GM10266 (cell line): ENCODE measurements around the gene ZSCAN12.
"Not testable (repeated sequence)": the region's sequence is repeated elsewhere in the genome, so short reads cannot be mapped to it uniquely, and the experiment has no call there.

Experiments used
- DNase-seq: peaks from one replicate; pipeline ENCODE4 v3.0.0; 2012; ENCODE audit errors: extremely low spot score
- CTCF ChIP-seq: IDR thresholded peaks from 2 replicates; pipeline ENCODE4 v1.5.1; 2012; ENCODE audit warnings: mild to moderate bottlenecking, low read depth; ENCODE audit not compliant: control insufficient read depth, insufficient read depth; ENCODE audit errors: missing control alignments

ZSCAN12 gene

DNA sequence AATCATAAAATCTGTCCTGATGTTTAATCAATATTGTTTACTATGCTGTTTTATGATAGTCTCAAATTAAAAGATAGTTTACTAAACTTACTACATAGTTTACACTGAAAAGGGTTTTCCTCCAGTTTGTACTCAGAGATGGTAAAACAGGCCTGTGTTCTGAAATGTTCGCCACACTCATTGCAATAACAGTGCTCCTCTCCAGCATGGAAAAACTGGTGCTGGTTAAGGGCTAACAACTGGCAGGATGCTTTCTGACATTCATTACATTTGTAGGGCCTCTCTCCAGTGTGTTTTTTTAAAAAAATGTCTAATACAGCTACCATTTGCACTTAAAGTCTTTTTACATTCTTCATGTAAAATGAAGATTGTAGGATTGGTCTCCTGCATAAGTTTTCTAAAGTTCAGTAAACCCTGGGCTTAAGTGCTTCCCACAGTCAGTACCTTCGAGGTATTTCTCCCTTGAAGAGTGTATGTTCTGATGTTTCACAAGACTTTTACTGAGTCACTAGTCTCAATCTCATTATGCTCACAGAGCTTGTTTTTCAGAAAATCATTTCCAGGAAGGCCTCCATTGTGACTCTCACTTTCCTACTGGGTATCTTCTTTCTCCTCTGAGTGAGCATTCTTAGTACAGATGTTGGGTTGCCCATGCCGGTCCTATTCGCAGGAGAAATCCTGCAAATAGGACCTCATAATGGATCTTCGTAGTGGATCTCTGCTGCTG, 8.7 kb upstream of the ZSCAN12 start:
- no peak for TF ChIP-seq CTCF
- no peak for DNase-seq

- no peak for TF ChIP-seq CTCF
- no peak for DNase-seq
These were observed 7.9 kb upstream of the ZSCAN12 start for GRCh38 chr6:28407401-28407800.

- not testable (repeated sequence) for DNase-seq
These were observed 4.4 kb upstream of the ZSCAN12 start for GRCh38 chr6:28403923-28404322.

GRCh38 chr6:28402197-28402596, 2.6 kb upstream of the ZSCAN12 start:
- no peak for DNase-seq
- TF ChIP-seq CTCF: no peak

- TF ChIP-seq CTCF: no peak
- DNase-seq: no peak
These were observed 1.6 kb upstream of the ZSCAN12 start for GRCh38 chr6:28401172-28401571.

- no peak for TF ChIP-seq CTCF
- no peak for DNase-seq
These were observed 540 bp upstream of the ZSCAN12 start for GRCh38 chr6:28400122-28400451.

- no peak for TF ChIP-seq CTCF
- DNase-seq: no peak
These were observed 3.6 kb downstream of the ZSCAN12 start for GRCh38 chr6:28395918-28396317.
